Measurements from ENCODE around the gene MAGEA8. TPM values are rescaled to one million over a fixed set of nuclear protein-coding genes. Genes with fewer than 3 reads are reported as not detected.
"Not testable (repeated sequence)": the region's sequence is repeated elsewhere in the genome, so short reads cannot be mapped to it uniquely, and the experiment has no call there.

The MAGEA8 gene
- total and polyA plus RNA-seq, 2 donors (not counting 1 experiment from before 2014, with no cell fraction given) = not detected

DNA sequence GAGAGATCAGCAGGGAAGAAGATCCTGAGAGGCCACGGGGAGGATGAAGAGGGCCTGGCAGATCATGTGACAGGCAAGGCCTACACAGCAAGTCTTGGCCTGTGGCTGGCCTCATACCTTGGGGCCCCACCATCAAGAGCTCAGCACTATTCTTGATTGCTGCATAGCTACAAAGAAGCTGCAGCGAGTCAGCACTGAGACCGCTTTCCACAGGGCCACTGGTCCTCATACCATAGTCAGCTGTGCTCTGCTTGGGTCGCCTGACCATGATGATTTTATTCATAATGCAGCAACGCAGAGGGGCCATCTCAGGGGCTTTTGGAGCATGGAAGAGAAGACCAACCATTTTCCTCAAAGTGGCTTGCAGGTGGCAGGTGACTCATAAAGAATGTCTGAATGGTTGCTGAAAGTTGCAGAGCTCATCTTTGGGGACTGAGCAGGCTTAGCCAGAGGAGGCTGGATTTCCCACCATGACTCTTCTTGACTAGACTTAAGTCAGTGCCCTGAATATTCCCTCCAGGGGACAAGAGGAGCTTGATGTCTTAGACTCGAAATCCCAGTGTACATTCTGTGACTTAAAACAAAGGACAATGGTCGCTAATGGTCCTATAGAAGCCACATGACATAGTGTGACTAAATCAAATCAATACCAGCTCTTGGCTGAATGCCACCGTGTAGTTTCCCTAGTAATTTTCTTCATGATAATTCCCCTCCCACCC is 46.4 kb downstream of the MAGEA8 start:
- WGBS (ENCODE audit: insufficient coverage) = no CpG with 5 or more reads among the region's 8 CpGs
- intact Hi-C loops (cut with micrococcal nuclease); ATAC-seq (ENCODE audit: low read depth): not testable (repeated sequence)

DNA sequence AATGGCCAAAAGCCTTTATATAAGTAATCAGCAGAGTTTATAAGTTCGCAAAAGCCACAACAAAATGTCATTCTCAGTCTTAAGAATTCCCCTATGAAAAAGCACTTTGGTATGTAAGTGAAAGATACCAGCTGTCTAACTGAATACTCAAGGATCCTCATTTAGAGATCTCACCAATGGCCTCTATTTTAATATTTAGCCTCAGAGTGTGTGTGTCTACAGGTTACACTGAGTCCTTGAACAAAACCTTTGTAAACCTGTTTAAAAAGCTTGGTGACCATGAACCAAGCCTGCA is 46.9 kb downstream of the MAGEA8 start:
- H3K9ac ChIP-seq (ENCODE audit: low read length); H3K9me3 ChIP-seq (ENCODE audit: control extremely low read depth in 1 of 3, control insufficient read depth in 2 of 3, insufficient read depth in 1 of 3, low read length in 2 of 3); H3K27me3 Mint-ChIP-seq; H3K4me3 Mint-ChIP-seq; H3K4me1 ChIP-seq (ENCODE audit: control insufficient read depth in 2 of 2, insufficient read depth in 2 of 2, low read length in 2 of 2); H3K27ac ChIP-seq (ENCODE audit: low read length in 2 of 2); H3K27ac Mint-ChIP-seq; H3K36me3 ChIP-seq (replicated peaks in 1 of 2; ENCODE audit: control extremely low read depth in 1 of 2, control insufficient read depth in 1 of 2, extremely low read depth in 1 of 2, insufficient read depth in 2 of 2, low read length in 1 of 2); ATAC-seq (ENCODE audit: low read depth); H3K4me3 ChIP-seq (ENCODE audit: control extremely low read depth in 1 of 5, extremely low read depth in 1 of 5, insufficient read depth in 1 of 5, low read depth in 2 of 5, low read length in 4 of 5); DNase-seq; H3K4me1 Mint-ChIP-seq; H3K27me3 ChIP-seq (replicated peaks in 1 of 4; ENCODE audit: control extremely low read depth in 1 of 4, control insufficient read depth in 3 of 4, insufficient read depth in 4 of 4, low read length in 3 of 4); H3K9me3 Mint-ChIP-seq (ENCODE audit: insufficient read depth); H3K4me2 ChIP-seq (replicated peaks; ENCODE audit: low read depth, low read length, poor library complexity, severe bottlenecking); H4K20me1 ChIP-seq (ENCODE audit: control insufficient read depth, insufficient read depth, low read length, poor library complexity, severe bottlenecking); CTCF ChIA-PET; H3K79me2 ChIP-seq (ENCODE audit: control insufficient read depth, insufficient read depth, low read length); intact Hi-C loops (cut with micrococcal nuclease); H2AFZ ChIP-seq (ENCODE audit: insufficient read depth, low read depth, low read length, poor library complexity, severe bottlenecking); POLR2A ChIA-PET: not testable (repeated sequence)
- WGBS (ENCODE audit: insufficient coverage) = no CpG with 5 or more reads among the region's 1 CpG

More for the DNA sequence above, 46.4 kb downstream of the MAGEA8 start:
- H3K9me3 ChIP-seq (ENCODE audit: control extremely low read depth in 1 of 3, control insufficient read depth in 2 of 3, insufficient read depth in 1 of 3, low read length in 2 of 3); H3K79me2 ChIP-seq (ENCODE audit: control insufficient read depth, insufficient read depth, low read length); H3K4me3 Mint-ChIP-seq; H2AFZ ChIP-seq (ENCODE audit: insufficient read depth, low read depth, low read length, poor library complexity, severe bottlenecking); POLR2A ChIA-PET; DNase-seq; H3K4me1 ChIP-seq (ENCODE audit: control insufficient read depth in 2 of 2, insufficient read depth in 2 of 2, low read length in 2 of 2); H3K27ac ChIP-seq (ENCODE audit: low read length in 2 of 2); H3K27me3 ChIP-seq (replicated peaks in 1 of 4; ENCODE audit: control extremely low read depth in 1 of 4, control insufficient read depth in 3 of 4, insufficient read depth in 4 of 4, low read length in 3 of 4); H3K9ac ChIP-seq (ENCODE audit: low read length); H3K9me3 Mint-ChIP-seq (ENCODE audit: insufficient read depth); H3K4me3 ChIP-seq (ENCODE audit: control extremely low read depth in 1 of 5, extremely low read depth in 1 of 5, insufficient read depth in 1 of 5, low read depth in 2 of 5, low read length in 4 of 5); CTCF ChIA-PET; H3K4me2 ChIP-seq (replicated peaks; ENCODE audit: low read depth, low read length, poor library complexity, severe bottlenecking); H4K20me1 ChIP-seq (ENCODE audit: control insufficient read depth, insufficient read depth, low read length, poor library complexity, severe bottlenecking); H3K4me1 Mint-ChIP-seq; H3K36me3 ChIP-seq (replicated peaks in 1 of 2; ENCODE audit: control extremely low read depth in 1 of 2, control insufficient read depth in 1 of 2, extremely low read depth in 1 of 2, insufficient read depth in 2 of 2, low read length in 1 of 2); H3K27me3 Mint-ChIP-seq; H3K27ac Mint-ChIP-seq: not testable (repeated sequence)

- H3K4me1 Mint-ChIP-seq = not testable (repeated sequence)
- WGBS (ENCODE audit: insufficient coverage) = no CpG with 5 or more reads among the region's 1 CpG
Measured at GRCh38 chrX:149928635-149929034, 47.7 kb downstream of the MAGEA8 start.

DNA sequence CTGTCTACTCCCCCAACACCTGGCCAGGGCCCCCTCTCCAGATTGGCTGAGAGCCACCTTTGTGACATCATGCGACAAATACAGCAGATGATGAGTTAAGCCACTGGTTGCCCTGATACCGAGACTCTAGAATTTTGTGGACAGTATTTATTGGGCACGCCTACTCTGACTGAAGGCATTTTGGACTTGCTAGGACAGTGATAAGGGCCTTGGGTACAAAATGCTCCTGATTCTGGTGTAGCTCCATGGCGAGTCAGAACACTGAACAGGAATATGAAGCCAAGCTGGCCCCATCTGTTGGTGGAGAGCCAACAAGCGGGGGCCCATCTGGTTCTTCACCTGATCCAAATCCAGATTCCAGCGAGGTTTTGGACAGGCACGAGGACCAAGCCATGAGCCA is 48.4 kb downstream of the MAGEA8 start, which contains the start of gene HSFX4:
Gene HSFX4 (plus strand): TSS at position 174 of the 400 bp plus-strand sequence. CDS start 72 bp downstream, at position 246.
- H3K9ac ChIP-seq (ENCODE audit: low read length); ATAC-seq (ENCODE audit: low read depth); CTCF ChIA-PET; H3K9me3 Mint-ChIP-seq (ENCODE audit: insufficient read depth); POLR2A ChIA-PET; H3K4me1 ChIP-seq (ENCODE audit: control insufficient read depth in 2 of 2, insufficient read depth in 2 of 2, low read length in 2 of 2); H3K27ac ChIP-seq (ENCODE audit: low read length in 2 of 2); H3K27me3 Mint-ChIP-seq; H3K4me3 ChIP-seq (ENCODE audit: control extremely low read depth in 1 of 5, extremely low read depth in 1 of 5, insufficient read depth in 1 of 5, low read depth in 2 of 5, low read length in 4 of 5); H3K79me2 ChIP-seq (ENCODE audit: control insufficient read depth, insufficient read depth, low read length); H4K20me1 ChIP-seq (ENCODE audit: control insufficient read depth, insufficient read depth, low read length, poor library complexity, severe bottlenecking); H3K27me3 ChIP-seq (replicated peaks in 1 of 4; ENCODE audit: control extremely low read depth in 1 of 4, control insufficient read depth in 3 of 4, insufficient read depth in 4 of 4, low read length in 3 of 4); H3K4me3 Mint-ChIP-seq; H3K4me1 Mint-ChIP-seq; DNase-seq; H3K36me3 ChIP-seq (replicated peaks in 1 of 2; ENCODE audit: control extremely low read depth in 1 of 2, control insufficient read depth in 1 of 2, extremely low read depth in 1 of 2, insufficient read depth in 2 of 2, low read length in 1 of 2); intact Hi-C loops (cut with micrococcal nuclease); H3K27ac Mint-ChIP-seq; H2AFZ ChIP-seq (ENCODE audit: insufficient read depth, low read depth, low read length, poor library complexity, severe bottlenecking); H3K9me3 ChIP-seq (ENCODE audit: control extremely low read depth in 1 of 3, control insufficient read depth in 2 of 3, insufficient read depth in 1 of 3, low read length in 2 of 3); H3K4me2 ChIP-seq (replicated peaks; ENCODE audit: low read depth, low read length, poor library complexity, severe bottlenecking): not testable (repeated sequence)
- WGBS (ENCODE audit: insufficient coverage) = no CpG with 5 or more reads among the region's 7 CpGs

More at GRCh38 chrX:149928635-149929034, 47.7 kb downstream of the MAGEA8 start:
- H3K4me1 ChIP-seq (ENCODE audit: control insufficient read depth in 2 of 2, insufficient read depth in 2 of 2, low read length in 2 of 2); H3K27ac ChIP-seq (ENCODE audit: low read length in 2 of 2); H3K79me2 ChIP-seq (ENCODE audit: control insufficient read depth, insufficient read depth, low read length); H3K27me3 ChIP-seq (replicated peaks in 1 of 4; ENCODE audit: control extremely low read depth in 1 of 4, control insufficient read depth in 3 of 4, insufficient read depth in 4 of 4, low read length in 3 of 4); CTCF ChIA-PET; H3K4me3 ChIP-seq (ENCODE audit: control extremely low read depth in 1 of 5, extremely low read depth in 1 of 5, insufficient read depth in 1 of 5, low read depth in 2 of 5, low read length in 4 of 5); H4K20me1 ChIP-seq (ENCODE audit: control insufficient read depth, insufficient read depth, low read length, poor library complexity, severe bottlenecking); POLR2A ChIA-PET; H2AFZ ChIP-seq (ENCODE audit: insufficient read depth, low read depth, low read length, poor library complexity, severe bottlenecking); H3K9ac ChIP-seq (ENCODE audit: low read length); H3K27ac Mint-ChIP-seq; intact Hi-C loops (cut with micrococcal nuclease); H3K27me3 Mint-ChIP-seq; ATAC-seq (ENCODE audit: low read depth); H3K9me3 Mint-ChIP-seq (ENCODE audit: insufficient read depth); H3K9me3 ChIP-seq (ENCODE audit: control extremely low read depth in 1 of 3, control insufficient read depth in 2 of 3, insufficient read depth in 1 of 3, low read length in 2 of 3); H3K4me3 Mint-ChIP-seq; H3K36me3 ChIP-seq (replicated peaks in 1 of 2; ENCODE audit: control extremely low read depth in 1 of 2, control insufficient read depth in 1 of 2, extremely low read depth in 1 of 2, insufficient read depth in 2 of 2, low read length in 1 of 2); DNase-seq; H3K4me2 ChIP-seq (replicated peaks; ENCODE audit: low read depth, low read length, poor library complexity, severe bottlenecking): not testable (repeated sequence)
